NB4 (cell line): ENCODE measurements around the gene IL17B.

ENCODE experiments used
- MYC ChIP-seq: IDR thresholded peaks from 2 replicates; pipeline ENCODE4 v1.6.1; 2011; ENCODE audit warnings: low read depth, low read length
- POLR2A ChIP-seq: IDR thresholded peaks from 2 replicates; pipeline ENCODE4 v1.6.1; 2011; ENCODE audit warnings: mild to moderate bottlenecking; ENCODE audit not compliant: insufficient read length; ENCODE audit errors: extremely low read depth
- TF ChIP-seq, protein P1 (sequence below): IDR thresholded peaks from one replicate; pipeline ENCODE4 v1.5.1; 2012; ENCODE audit warnings: low read depth, low read length

DNA sequence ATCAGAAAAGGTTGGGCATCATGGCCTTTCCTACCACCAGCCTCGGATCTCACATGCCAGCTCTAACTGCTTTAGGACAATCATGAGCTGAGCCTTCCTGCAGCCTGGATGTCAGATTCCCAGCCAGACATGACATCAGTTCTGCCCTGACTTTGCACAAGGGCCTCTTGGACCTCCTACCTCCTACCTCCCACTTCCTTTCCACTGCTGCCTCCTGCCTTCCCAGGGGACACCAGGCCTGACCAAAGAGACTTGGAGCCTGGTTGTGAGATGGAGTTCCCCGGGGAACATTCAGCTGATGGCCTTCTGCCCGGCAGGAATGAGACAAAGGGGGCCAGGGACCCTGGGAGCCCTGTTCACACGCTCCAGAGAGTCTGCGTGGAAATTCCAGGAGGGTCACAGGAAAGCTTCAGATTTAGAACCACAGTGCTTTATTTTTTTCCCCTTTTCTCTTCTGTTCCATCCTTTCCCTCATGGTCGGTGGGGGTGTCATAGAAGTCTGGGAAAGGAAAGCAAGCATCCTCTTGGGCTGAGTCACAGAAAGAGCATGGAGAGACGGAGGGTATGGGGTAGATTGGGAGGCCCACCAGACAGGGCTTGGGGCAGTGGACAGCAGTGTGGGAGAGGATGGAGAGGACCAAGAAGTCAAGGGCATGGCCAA lies 35.4 kb upstream of the IL17B start:
- TF ChIP-seq MYC (no peak), POLR2A (no peak)
- TF ChIP-seq, protein P1, sequence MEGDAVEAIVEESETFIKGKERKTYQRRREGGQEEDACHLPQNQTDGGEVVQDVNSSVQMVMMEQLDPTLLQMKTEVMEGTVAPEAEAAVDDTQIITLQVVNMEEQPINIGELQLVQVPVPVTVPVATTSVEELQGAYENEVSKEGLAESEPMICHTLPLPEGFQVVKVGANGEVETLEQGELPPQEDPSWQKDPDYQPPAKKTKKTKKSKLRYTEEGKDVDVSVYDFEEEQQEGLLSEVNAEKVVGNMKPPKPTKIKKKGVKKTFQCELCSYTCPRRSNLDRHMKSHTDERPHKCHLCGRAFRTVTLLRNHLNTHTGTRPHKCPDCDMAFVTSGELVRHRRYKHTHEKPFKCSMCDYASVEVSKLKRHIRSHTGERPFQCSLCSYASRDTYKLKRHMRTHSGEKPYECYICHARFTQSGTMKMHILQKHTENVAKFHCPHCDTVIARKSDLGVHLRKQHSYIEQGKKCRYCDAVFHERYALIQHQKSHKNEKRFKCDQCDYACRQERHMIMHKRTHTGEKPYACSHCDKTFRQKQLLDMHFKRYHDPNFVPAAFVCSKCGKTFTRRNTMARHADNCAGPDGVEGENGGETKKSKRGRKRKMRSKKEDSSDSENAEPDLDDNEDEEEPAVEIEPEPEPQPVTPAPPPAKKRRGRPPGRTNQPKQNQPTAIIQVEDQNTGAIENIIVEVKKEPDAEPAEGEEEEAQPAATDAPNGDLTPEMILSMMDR: no peak
